ENCODE measurements around the gene SSR4. TPM values are rescaled to one million over a fixed set of nuclear protein-coding genes. Genes with fewer than 3 reads are reported as not detected.

SSR4 gene
- total and polyA plus RNA-seq, 4 donors = 125 to 459 (median 304) TPM

DNA sequence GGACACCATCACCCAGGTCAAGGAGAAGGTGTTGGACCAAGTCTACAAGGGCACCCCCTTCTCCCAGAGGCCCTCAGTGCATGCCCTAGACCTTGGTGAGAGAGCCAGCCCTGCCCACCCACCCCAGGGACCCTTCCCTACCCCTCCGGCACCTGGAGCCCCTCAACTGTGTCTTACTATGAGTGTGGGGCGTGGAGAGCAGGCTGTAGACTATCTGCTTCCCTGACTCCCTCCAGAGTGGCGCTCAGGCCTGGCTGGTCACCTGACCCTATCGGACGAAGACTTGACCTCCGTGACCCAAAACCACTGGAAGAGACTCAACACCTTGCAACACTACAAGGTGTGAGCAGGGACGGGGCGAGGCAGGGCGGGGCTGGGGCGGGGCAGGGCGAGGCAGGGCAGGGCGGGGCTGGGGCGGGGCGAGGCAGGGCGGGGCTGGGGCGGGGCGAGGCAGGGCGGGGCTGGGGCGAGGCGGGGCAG is 18.3 kb upstream of the SSR4 start (continued):
- TF ChIP-seq RXRA (IDR thresholded peaks at IDR 0.05) (no peak), HNF4A (conservative IDR thresholded peaks at IDR 0.05) (no peak)

DNA sequence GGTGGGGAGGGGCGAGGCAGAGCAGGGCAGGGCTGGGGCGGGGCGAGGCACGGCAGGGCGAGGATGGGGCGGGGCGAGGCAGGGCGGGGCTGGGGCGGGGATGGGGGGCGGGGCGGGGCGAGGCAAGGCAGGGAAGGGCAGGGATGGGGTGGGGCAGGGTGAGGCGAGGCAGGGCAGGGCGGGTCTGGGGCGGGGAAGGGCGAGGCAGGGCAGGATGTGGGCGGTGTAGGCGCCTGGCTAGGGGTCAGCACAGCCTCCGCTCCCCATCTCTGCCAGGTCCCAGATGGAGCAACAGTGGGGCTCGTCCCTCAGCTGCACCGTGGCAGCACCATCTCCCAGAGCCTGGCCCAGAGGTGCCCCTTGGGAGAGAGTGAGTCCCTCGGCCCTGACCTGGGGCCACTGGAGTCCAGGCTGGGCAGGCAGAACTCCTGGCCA is 17.8 kb upstream of the SSR4 start:
- no peak overlapping the region for H3K9ac ChIP-seq (ENCODE audit: low read depth in 1 of 2, low read length in 2 of 2)
- no peak for TF ChIP-seq RAD21 (IDR thresholded peaks at IDR 0.05)
- TF ChIP-seq, protein P1, sequence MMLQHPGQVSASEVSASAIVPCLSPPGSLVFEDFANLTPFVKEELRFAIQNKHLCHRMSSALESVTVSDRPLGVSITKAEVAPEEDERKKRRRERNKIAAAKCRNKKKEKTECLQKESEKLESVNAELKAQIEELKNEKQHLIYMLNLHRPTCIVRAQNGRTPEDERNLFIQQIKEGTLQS (IDR thresholded peaks at IDR 0.05) = no peak
- no peak for TF ChIP-seq FOXA2 (IDR thresholded peaks at IDR 0.05)
- TF ChIP-seq, protein P2, sequence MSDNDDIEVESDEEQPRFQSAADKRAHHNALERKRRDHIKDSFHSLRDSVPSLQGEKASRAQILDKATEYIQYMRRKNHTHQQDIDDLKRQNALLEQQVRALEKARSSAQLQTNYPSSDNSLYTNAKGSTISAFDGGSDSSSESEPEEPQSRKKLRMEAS (IDR thresholded peaks at IDR 0.05) = no peak
- no peak for TF ChIP-seq SP1 (IDR thresholded peaks at IDR 0.05)
- TF ChIP-seq RXRA (IDR thresholded peaks at IDR 0.05) = no peak
- no peak for TF ChIP-seq HNF4A (conservative IDR thresholded peaks at IDR 0.05)
- TF ChIP-seq YY1 (IDR thresholded peaks at IDR 0.05) = no peak
- TF ChIP-seq, protein P3, sequence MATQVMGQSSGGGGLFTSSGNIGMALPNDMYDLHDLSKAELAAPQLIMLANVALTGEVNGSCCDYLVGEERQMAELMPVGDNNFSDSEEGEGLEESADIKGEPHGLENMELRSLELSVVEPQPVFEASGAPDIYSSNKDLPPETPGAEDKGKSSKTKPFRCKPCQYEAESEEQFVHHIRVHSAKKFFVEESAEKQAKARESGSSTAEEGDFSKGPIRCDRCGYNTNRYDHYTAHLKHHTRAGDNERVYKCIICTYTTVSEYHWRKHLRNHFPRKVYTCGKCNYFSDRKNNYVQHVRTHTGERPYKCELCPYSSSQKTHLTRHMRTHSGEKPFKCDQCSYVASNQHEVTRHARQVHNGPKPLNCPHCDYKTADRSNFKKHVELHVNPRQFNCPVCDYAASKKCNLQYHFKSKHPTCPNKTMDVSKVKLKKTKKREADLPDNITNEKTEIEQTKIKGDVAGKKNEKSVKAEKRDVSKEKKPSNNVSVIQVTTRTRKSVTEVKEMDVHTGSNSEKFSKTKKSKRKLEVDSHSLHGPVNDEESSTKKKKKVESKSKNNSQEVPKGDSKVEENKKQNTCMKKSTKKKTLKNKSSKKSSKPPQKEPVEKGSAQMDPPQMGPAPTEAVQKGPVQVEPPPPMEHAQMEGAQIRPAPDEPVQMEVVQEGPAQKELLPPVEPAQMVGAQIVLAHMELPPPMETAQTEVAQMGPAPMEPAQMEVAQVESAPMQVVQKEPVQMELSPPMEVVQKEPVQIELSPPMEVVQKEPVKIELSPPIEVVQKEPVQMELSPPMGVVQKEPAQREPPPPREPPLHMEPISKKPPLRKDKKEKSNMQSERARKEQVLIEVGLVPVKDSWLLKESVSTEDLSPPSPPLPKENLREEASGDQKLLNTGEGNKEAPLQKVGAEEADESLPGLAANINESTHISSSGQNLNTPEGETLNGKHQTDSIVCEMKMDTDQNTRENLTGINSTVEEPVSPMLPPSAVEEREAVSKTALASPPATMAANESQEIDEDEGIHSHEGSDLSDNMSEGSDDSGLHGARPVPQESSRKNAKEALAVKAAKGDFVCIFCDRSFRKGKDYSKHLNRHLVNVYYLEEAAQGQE (IDR thresholded peaks at IDR 0.05) = no peak
- no peak for TF ChIP-seq NR2F2 (IDR thresholded peaks at IDR 0.05)
- no peak for TF ChIP-seq JUND (IDR thresholded peaks at IDR 0.05)
- TF ChIP-seq TAF1 (conservative IDR thresholded peaks at IDR 0.05) = no peak
- no peak for TF ChIP-seq HNF4G (IDR thresholded peaks at IDR 0.05)
- no peak for TF ChIP-seq EGR1 (IDR thresholded peaks at IDR 0.05; ENCODE audit: low read depth in 2 of 2)
- TF ChIP-seq GABPA (IDR thresholded peaks at IDR 0.05 in 1 of 2, conservative IDR thresholded peaks at IDR 0.05 in 1 of 2) = no peak
- TF ChIP-seq, protein P4, sequence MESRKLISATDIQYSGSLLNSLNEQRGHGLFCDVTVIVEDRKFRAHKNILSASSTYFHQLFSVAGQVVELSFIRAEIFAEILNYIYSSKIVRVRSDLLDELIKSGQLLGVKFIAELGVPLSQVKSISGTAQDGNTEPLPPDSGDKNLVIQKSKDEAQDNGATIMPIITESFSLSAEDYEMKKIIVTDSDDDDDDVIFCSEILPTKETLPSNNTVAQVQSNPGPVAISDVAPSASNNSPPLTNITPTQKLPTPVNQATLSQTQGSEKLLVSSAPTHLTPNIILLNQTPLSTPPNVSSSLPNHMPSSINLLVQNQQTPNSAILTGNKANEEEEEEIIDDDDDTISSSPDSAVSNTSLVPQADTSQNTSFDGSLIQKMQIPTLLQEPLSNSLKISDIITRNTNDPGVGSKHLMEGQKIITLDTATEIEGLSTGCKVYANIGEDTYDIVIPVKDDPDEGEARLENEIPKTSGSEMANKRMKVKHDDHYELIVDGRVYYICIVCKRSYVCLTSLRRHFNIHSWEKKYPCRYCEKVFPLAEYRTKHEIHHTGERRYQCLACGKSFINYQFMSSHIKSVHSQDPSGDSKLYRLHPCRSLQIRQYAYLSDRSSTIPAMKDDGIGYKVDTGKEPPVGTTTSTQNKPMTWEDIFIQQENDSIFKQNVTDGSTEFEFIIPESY (IDR thresholded peaks at IDR 0.05) = no peak
- no peak for TF ChIP-seq FOXA1 (IDR thresholded peaks at IDR 0.05)
- TF ChIP-seq, protein P5, sequence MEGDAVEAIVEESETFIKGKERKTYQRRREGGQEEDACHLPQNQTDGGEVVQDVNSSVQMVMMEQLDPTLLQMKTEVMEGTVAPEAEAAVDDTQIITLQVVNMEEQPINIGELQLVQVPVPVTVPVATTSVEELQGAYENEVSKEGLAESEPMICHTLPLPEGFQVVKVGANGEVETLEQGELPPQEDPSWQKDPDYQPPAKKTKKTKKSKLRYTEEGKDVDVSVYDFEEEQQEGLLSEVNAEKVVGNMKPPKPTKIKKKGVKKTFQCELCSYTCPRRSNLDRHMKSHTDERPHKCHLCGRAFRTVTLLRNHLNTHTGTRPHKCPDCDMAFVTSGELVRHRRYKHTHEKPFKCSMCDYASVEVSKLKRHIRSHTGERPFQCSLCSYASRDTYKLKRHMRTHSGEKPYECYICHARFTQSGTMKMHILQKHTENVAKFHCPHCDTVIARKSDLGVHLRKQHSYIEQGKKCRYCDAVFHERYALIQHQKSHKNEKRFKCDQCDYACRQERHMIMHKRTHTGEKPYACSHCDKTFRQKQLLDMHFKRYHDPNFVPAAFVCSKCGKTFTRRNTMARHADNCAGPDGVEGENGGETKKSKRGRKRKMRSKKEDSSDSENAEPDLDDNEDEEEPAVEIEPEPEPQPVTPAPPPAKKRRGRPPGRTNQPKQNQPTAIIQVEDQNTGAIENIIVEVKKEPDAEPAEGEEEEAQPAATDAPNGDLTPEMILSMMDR (IDR thresholded peaks at IDR 0.05; ENCODE audit: low read depth, low read length, missing input control) = no peak
- no peaks in the 10 kb centered on the region for H3K27me3 ChIP-seq (ENCODE audit: control insufficient read depth in 4 of 4, insufficient read depth in 4 of 4, low read length in 3 of 4)
- H3K4me3 ChIP-seq (ENCODE audit: low read depth in 1 of 3, low read length in 3 of 3) = no peak overlapping the region
- DNase-seq (ENCODE audit: low spot score) = no peak
- H3K9me3 ChIP-seq (ENCODE audit: control insufficient read depth in 4 of 4, low read length in 3 of 4) = no peaks in the 10 kb centered on the region
- H3K4me1 ChIP-seq (ENCODE audit: control insufficient read depth in 4 of 4, insufficient read depth in 4 of 4, low read length in 3 of 4) = no peaks in the 10 kb centered on the region
- H3K27ac ChIP-seq (ENCODE audit: low read depth in 1 of 2, low read length in 2 of 2) = no peak overlapping the region
- no peaks in the 10 kb centered on the region for H3K36me3 ChIP-seq (ENCODE audit: control insufficient read depth in 4 of 4, insufficient read depth in 3 of 4, low read depth in 1 of 4, low read length in 3 of 4)
- WGBS = 86% methylated on average over 20 of the region's 22 CpGs

All from liver (tissue), 9 donors.